ENCODE measurements around the gene ZNF747.

ZNF747 gene

GRCh38 chr16:30510376-30510938, 24.2 kb downstream of the ZNF747 start:
- no peak for DNase-seq

GRCh38 chr16:30509081-30509765, 25.4 kb downstream of the ZNF747 start:
- DNase-seq: no peak

GRCh38 chr16:30503403-30504296, 31.0 kb downstream of the ZNF747 start:
- no peak for DNase-seq

- no peak for DNase-seq
These were observed 35.4 kb downstream of the ZNF747 start for GRCh38 chr16:30499284-30499683.

GRCh38 chr16:30494709-30495108, 39.9 kb downstream of the ZNF747 start:
- no peak for DNase-seq

- no peak for DNase-seq
These were observed 40.6 kb downstream of the ZNF747 start for GRCh38 chr16:30493941-30494488.

GRCh38 chr16:30491744-30492308, 42.8 kb downstream of the ZNF747 start:
- DNase-seq: no peak

- no peak for DNase-seq
These were observed 43.4 kb downstream of the ZNF747 start for GRCh38 chr16:30491229-30491628.

- DNase-seq: no peak
These were observed 44.4 kb downstream of the ZNF747 start for GRCh38 chr16:30490210-30490609.

- no peak for DNase-seq
These were observed 45.7 kb downstream of the ZNF747 start for GRCh38 chr16:30488764-30489605.

GRCh38 chr16:30485818-30486436, 48.7 kb downstream of the ZNF747 start:
- no peak for DNase-seq

GRCh38 chr16:30484887-30485286, 49.8 kb downstream of the ZNF747 start:
- DNase-seq: no peak

- DNase-seq: no peak
These were observed 52.3 kb downstream of the ZNF747 start for GRCh38 chr16:30482366-30482765.

GRCh38 chr16:30481381-30481780, 53.3 kb downstream of the ZNF747 start:
- no peak for DNase-seq

Measured in COR-L47 (cell line).